ENCODE measurements around the gene TSPAN15. TPM values are rescaled to one million over a fixed set of nuclear protein-coding genes. Genes with fewer than 3 reads are reported as not detected.

Gene TSPAN15
- total RNA-seq, 1 experiment from 2014 or later = 6.3 TPM

GRCh38 chr10:69422676-69423075, 28.6 kb upstream of the TSPAN15 start:
- Histone ChIP-seq H3K27ac (no peak overlapping the region), H3K4me3 (no peak overlapping the region), H3K36me3 (no peaks in the 10 kb centered on the region), H3K4me1 (replicated peaks) (no peaks in the 10 kb centered on the region), H3K9me3 (replicated peaks) (no peaks in the 10 kb centered on the region), H3K27me3 (replicated peaks) (0 out of 2 replicates have a peak, but pooled peaks cover 5% of the 10 kb centered on the region)
- no peak for DNase-seq (ENCODE audit: low read depth in 1 of 2, low spot score in 2 of 2)

GRCh38 chr10:69425041-69425440, 26.2 kb upstream of the TSPAN15 start:
- Histone ChIP-seq H3K36me3 (no peaks in the 10 kb centered on the region), H3K9me3 (replicated peaks) (no peaks in the 10 kb centered on the region), H3K27ac (no peak overlapping the region), H3K4me1 (replicated peaks) (no peaks in the 10 kb centered on the region), H3K4me3 (no peak overlapping the region), H3K27me3 (replicated peaks) (0 out of 2 replicates have a peak, but pooled peaks cover 5% of the 10 kb centered on the region)
- DNase-seq (ENCODE audit: low read depth in 1 of 2, low spot score in 2 of 2) = no peak

DNA sequence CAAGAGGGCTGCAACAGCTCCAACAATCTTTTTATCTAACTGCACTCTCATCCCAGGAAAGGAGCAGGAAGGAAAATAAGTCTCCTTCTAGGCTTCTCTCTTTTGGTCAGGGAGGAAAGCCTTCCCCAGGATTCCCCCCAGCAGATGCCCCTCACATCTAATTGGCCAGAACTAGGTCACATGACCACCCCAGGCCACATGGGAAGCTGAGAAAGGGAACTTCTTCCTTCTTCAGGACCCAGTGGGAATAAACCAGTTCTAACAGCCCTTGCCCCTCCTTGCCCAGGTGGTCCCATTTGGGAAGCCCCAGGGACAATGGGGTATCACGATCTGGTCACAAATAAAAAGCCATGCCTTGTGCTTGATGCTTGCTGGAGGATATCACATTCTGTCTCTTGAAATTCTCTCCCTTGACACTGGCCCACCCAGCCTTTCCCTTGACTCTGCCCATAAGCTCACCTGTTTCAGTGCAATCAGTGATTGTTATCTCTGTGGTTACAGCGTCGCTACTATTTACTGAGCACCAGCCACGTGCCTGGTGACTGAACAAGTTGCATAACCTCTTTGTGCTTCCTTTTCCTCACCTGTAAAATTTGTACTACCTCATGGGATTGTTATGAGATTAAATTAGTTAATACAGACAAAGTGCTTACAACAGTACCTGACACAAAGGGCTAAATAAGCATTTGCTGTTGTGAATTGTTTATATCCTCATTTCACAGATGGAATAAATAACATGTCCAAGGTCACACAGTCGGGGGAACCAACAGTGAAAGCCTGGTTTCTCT, 25.6 kb upstream of the TSPAN15 start:
- no peaks in the 10 kb centered on the region for H3K36me3 ChIP-seq
- no peak for DNase-seq (ENCODE audit: low read depth in 1 of 2, low spot score in 2 of 2)
- no peaks in the 10 kb centered on the region for H3K4me1 ChIP-seq (replicated peaks)
- no peak overlapping the region for H3K27ac ChIP-seq
- H3K27me3 ChIP-seq (replicated peaks) = 0 out of 2 replicates have a peak, but pooled peaks cover 5% of the 10 kb centered on the region
- no peak overlapping the region for H3K4me3 ChIP-seq
- no peaks in the 10 kb centered on the region for H3K9me3 ChIP-seq (replicated peaks)

- H3K4me1 ChIP-seq (replicated peaks) = no peaks in the 10 kb centered on the region
- H3K36me3 ChIP-seq = no peaks in the 10 kb centered on the region
- H3K4me3 ChIP-seq = no peak overlapping the region
- no peak for DNase-seq (ENCODE audit: low read depth in 1 of 2, low spot score in 2 of 2)
- 0 out of 2 replicates have a peak, but pooled peaks cover 5% of the 10 kb centered on the region for H3K27me3 ChIP-seq (replicated peaks)
- H3K9me3 ChIP-seq (replicated peaks) = no peaks in the 10 kb centered on the region
- H3K27ac ChIP-seq = no peak overlapping the region
Observed at GRCh38 chr10:69426376-69426727, 24.9 kb upstream of the TSPAN15 start.

DNA sequence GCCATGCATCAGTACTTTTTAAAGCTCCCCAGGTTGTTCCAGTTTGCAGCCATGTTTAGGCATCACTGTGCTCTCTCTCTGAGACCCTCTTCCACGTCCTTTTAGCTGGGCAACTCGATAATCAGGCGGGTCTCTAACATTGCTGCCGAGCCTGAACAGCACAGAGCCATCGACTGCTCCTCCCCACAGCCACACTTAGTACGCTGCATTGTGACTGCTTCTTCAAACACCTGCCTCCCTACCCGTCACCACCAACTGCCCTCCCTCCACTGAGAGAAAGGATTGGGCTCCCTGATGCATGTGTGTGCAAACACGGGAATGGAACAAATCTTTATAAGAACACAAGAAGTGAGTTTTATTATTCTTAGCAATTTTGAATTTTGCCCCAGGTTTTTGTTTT, 23.1 kb upstream of the TSPAN15 start:
- no peaks in the 10 kb centered on the region for H3K4me1 ChIP-seq (replicated peaks)
- no peak overlapping the region for H3K4me3 ChIP-seq
- H3K36me3 ChIP-seq = no peaks in the 10 kb centered on the region
- H3K9me3 ChIP-seq (replicated peaks) = no peaks in the 10 kb centered on the region
- no peaks in the 10 kb centered on the region for H3K27me3 ChIP-seq (replicated peaks)
- DNase-seq (ENCODE audit: low read depth in 1 of 2, low spot score in 2 of 2) = no peak
- no peak overlapping the region for H3K27ac ChIP-seq

- no peak for DNase-seq (ENCODE audit: low read depth in 1 of 2, low spot score in 2 of 2)
- H3K36me3 ChIP-seq = no peaks in the 10 kb centered on the region
- no peaks in the 10 kb centered on the region for H3K27me3 ChIP-seq (replicated peaks)
- no peak overlapping the region for H3K4me3 ChIP-seq
- H3K9me3 ChIP-seq (replicated peaks) = no peaks in the 10 kb centered on the region
- no peak overlapping the region for H3K27ac ChIP-seq
- peaks cover 17% of the 10 kb centered on the region for H3K4me1 ChIP-seq (replicated peaks)
Observed at GRCh38 chr10:69434169-69434568, 17.1 kb upstream of the TSPAN15 start.

GRCh38 chr10:69434926-69435325, 16.3 kb upstream of the TSPAN15 start:
- Histone ChIP-seq H3K36me3 (no peaks in the 10 kb centered on the region), H3K4me1 (replicated peaks) (peaks cover 20% of the 10 kb centered on the region), H3K27me3 (replicated peaks) (no peaks in the 10 kb centered on the region), H3K9me3 (replicated peaks) (no peaks in the 10 kb centered on the region), H3K27ac (no peak overlapping the region), H3K4me3 (no peak overlapping the region)
- DNase-seq (ENCODE audit: low read depth in 1 of 2, low spot score in 2 of 2) = no peak

- Histone ChIP-seq H3K4me3 (no peak overlapping the region), H3K9me3 (replicated peaks) (no peaks in the 10 kb centered on the region), H3K27me3 (replicated peaks) (no peaks in the 10 kb centered on the region), H3K36me3 (no peaks in the 10 kb centered on the region), H3K27ac (no peak overlapping the region), H3K4me1 (replicated peaks) (peaks cover 20% of the 10 kb centered on the region)
- DNase-seq (ENCODE audit: low read depth in 1 of 2, low spot score in 2 of 2) = no peak
Observed at GRCh38 chr10:69435966-69436520, 15.2 kb upstream of the TSPAN15 start.

- H3K27ac ChIP-seq = peak overlapping the region; percentile 66
- peaks cover 20% of the 10 kb centered on the region for H3K4me1 ChIP-seq (replicated peaks)
- no peak overlapping the region for H3K4me3 ChIP-seq
- H3K9me3 ChIP-seq (replicated peaks) = no peaks in the 10 kb centered on the region
- no peaks in the 10 kb centered on the region for H3K27me3 ChIP-seq (replicated peaks)
- no peaks in the 10 kb centered on the region for H3K36me3 ChIP-seq
- no peak for DNase-seq (ENCODE audit: low read depth in 1 of 2, low spot score in 2 of 2)
Observed at GRCh38 chr10:69437321-69438259, 13.7 kb upstream of the TSPAN15 start.

DNA sequence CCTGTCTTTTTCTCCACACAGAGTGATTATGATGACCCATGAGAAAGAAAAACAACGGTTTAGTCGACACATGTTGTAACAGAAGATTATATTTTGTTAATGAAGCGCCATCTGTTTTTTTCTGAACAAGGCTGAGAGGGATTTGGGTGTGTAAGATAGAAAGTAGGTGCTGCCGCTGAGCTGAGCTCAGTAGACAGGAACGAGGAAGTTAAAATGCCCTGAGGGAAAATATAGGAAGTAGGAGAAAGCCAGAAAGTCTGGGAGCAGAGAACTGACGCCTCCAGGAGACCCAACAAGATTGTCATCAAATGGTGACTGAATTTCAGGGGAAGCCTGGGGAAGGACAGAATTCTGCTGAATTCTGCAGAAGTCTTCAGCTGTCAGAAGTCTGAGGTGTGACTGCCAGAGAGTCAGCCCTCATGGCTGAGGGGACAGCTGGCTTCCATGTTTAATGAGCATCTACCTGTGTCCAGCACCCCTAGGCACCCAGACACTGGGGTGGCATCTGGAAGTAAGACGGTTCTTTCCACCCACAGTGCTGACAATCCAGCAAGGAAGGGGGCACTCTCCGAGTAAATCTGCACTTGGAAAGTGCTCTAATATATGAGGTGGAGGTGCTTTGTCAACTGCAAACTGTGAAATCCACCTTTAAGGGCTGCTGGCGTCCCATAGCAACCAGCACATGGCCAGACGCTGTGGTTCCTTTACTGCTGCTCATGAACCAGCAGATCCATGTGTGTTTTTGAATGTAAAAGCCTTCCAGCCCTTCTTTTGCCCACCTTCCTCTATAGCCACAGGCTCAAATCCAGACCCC, 12.5 kb upstream of the TSPAN15 start:
- peak in 1 of 2 experiments; percentile 74 for DNase-seq (ENCODE audit: low read depth in 1 of 2, low spot score in 2 of 2)
- no peak overlapping the region for H3K4me3 ChIP-seq
- no peaks in the 10 kb centered on the region for H3K9me3 ChIP-seq (replicated peaks)
- peak overlapping the region; percentile 66 for H3K27ac ChIP-seq
- H3K27me3 ChIP-seq (replicated peaks) = no peaks in the 10 kb centered on the region
- H3K4me1 ChIP-seq (replicated peaks) = peaks cover 20% of the 10 kb centered on the region
- no peaks in the 10 kb centered on the region for H3K36me3 ChIP-seq

DNA sequence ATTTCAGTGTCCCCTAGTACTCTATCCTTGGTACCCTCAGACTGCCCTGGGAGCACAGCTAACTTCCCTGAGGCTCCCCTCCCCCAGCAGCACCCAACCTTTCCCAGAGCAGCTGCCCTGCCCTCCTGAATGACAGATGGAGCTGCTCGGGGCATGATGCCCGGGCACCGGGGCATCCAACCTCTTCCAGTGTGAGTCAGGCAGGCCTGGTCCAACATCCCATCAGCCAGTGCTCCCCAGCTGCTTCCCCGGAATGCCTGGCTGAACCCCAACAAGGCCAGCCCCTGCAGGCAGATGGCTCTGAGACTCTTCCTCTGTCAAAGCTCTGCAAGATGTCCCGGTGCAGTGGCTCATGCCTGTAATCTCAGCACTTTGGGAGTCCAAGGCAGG, 11.9 kb upstream of the TSPAN15 start:
- no peak for DNase-seq (ENCODE audit: low read depth in 1 of 2, low spot score in 2 of 2)
- Histone ChIP-seq H3K4me3 (no peak overlapping the region), H3K36me3 (no peaks in the 10 kb centered on the region), H3K27me3 (replicated peaks) (no peaks in the 10 kb centered on the region), H3K9me3 (replicated peaks) (no peaks in the 10 kb centered on the region), H3K4me1 (replicated peaks) (peaks cover 20% of the 10 kb centered on the region), H3K27ac (no peak overlapping the region)

GRCh38 chr10:69439813-69440506, 11.3 kb upstream of the TSPAN15 start:
- Histone ChIP-seq H3K4me1 (replicated peaks) (peaks cover 20% of the 10 kb centered on the region), H3K36me3 (no peaks in the 10 kb centered on the region), H3K27ac (no peak overlapping the region), H3K27me3 (replicated peaks) (no peaks in the 10 kb centered on the region), H3K9me3 (replicated peaks) (no peaks in the 10 kb centered on the region), H3K4me3 (no peak overlapping the region)
- DNase-seq (ENCODE audit: low read depth in 1 of 2, low spot score in 2 of 2) = no peak

GRCh38 chr10:69443354-69443753, 7.9 kb upstream of the TSPAN15 start:
- H3K4me3 ChIP-seq = no peak overlapping the region
- DNase-seq (ENCODE audit: low read depth in 1 of 2, low spot score in 2 of 2) = no peak
- peaks cover 45% of the 10 kb centered on the region for H3K4me1 ChIP-seq (replicated peaks)
- H3K36me3 ChIP-seq = no peaks in the 10 kb centered on the region
- no peaks in the 10 kb centered on the region for H3K27me3 ChIP-seq (replicated peaks)
- H3K9me3 ChIP-seq (replicated peaks) = no peaks in the 10 kb centered on the region
- H3K27ac ChIP-seq = no peak overlapping the region

All from SJSA1 (cell line).